H9 (cell line): ENCODE measurements around the gene METTL26. TPM values are rescaled to one million over a fixed set of nuclear protein-coding genes. Genes with fewer than 3 reads are reported as not detected.

ENCODE experiments used
- DNase-seq: peaks from one replicate; pipeline ENCODE4 v3.0.0-alpha.2; 2017
- H2AFZ ChIP-seq: one replicate; pipeline ENCODE4 v1.6.1; 2013; ENCODE audit warnings: mild to moderate bottlenecking, low read length, control low read depth, moderate library complexity
- H2AK5ac ChIP-seq: 2 replicates; pipeline ENCODE4 v1.6.1; 2013; ENCODE audit warnings: low read length, control low read depth, mixed read lengths; ENCODE audit not compliant: insufficient read length
- H2BK120ac ChIP-seq: one replicate; pipeline ENCODE4 v1.6.1; 2013; ENCODE audit warnings: low read depth, mild to moderate bottlenecking, low read length, control low read depth, inconsistent platforms; ENCODE audit not compliant: poor library complexity, severe bottlenecking
- H2BK12ac ChIP-seq: 2 replicates; pipeline ENCODE4 v1.6.1; 2013; ENCODE audit warnings: low read length, control low read depth, mixed read lengths, low read depth; ENCODE audit not compliant: insufficient read length
- H2BK15ac ChIP-seq: 2 replicates; pipeline ENCODE4 v1.6.1; 2013; ENCODE audit warnings: low read depth, low read length, control low read depth
- H2BK20ac ChIP-seq: one replicate; pipeline ENCODE4 v1.6.1; 2013; ENCODE audit warnings: low read depth, mild to moderate bottlenecking, low read length, control low read depth, inconsistent platforms; ENCODE audit not compliant: poor library complexity, severe bottlenecking
- H2BK5ac ChIP-seq: 2 replicates; pipeline ENCODE4 v1.6.1; 2013; ENCODE audit warnings: low read length, control low read depth, mixed read lengths; ENCODE audit not compliant: insufficient read length
- H3K14ac ChIP-seq: 2 replicates; pipeline ENCODE4 v1.6.1; 2013; ENCODE audit warnings: low read length, control low read depth; ENCODE audit not compliant: insufficient read depth
- H3K18ac ChIP-seq: 2 replicates; pipeline ENCODE4 v1.6.1; 2013; ENCODE audit warnings: low read depth, mild to moderate bottlenecking, mixed read lengths, low read length, control low read depth; ENCODE audit not compliant: insufficient read length
- H3K23ac ChIP-seq: 2 replicates; pipeline ENCODE4 v1.6.1; 2013; ENCODE audit warnings: low read length, control low read depth, mixed read lengths, low read depth; ENCODE audit not compliant: insufficient read length
- H3K23me2 ChIP-seq: 2 replicates; pipeline ENCODE4 v1.6.1; 2013; ENCODE audit warnings: low read depth, mild to moderate bottlenecking, mixed read lengths, low read length, control low read depth; ENCODE audit not compliant: insufficient read length, poor library complexity, severe bottlenecking
- H3K27ac ChIP-seq: 2 replicates; pipeline ENCODE4 v1.5.1; 2013; ENCODE audit warnings: low read length, control low read depth, mixed read lengths, low read depth; ENCODE audit not compliant: insufficient read length
- H3K27me3 ChIP-seq: 2 replicates; pipeline ENCODE4 v1.6.1; 2013; ENCODE audit warnings: low read length, control low read depth, inconsistent platforms; ENCODE audit not compliant: insufficient read depth
- H3K4ac ChIP-seq: 2 replicates; pipeline ENCODE4 v1.6.1; 2013; ENCODE audit warnings: low read depth, mild to moderate bottlenecking, control low read depth, inconsistent platforms, low read length, moderate library complexity
- H3K4me1 ChIP-seq: 2 replicates; pipeline ENCODE4 v1.6.1; 2013; ENCODE audit warnings: low read length, control low read depth, inconsistent platforms; ENCODE audit not compliant: insufficient read depth
- H3K4me2 ChIP-seq: 2 replicates; pipeline ENCODE4 v1.6.1; 2013; ENCODE audit warnings: low read length, control low read depth, mixed read lengths; ENCODE audit not compliant: insufficient read length, insufficient read depth
- H3K56ac ChIP-seq: 2 replicates; pipeline ENCODE4 v1.6.1; 2013; ENCODE audit warnings: low read depth, mild to moderate bottlenecking, mixed read lengths, low read length, control low read depth; ENCODE audit not compliant: insufficient read length
- H3K79me1 ChIP-seq: 2 replicates; pipeline ENCODE4 v1.6.1; 2013; ENCODE audit warnings: low read depth, mild to moderate bottlenecking, moderate library complexity, low read length, control low read depth, inconsistent platforms; ENCODE audit not compliant: insufficient read depth, poor library complexity, severe bottlenecking
- H3K79me2 ChIP-seq: 2 replicates; pipeline ENCODE4 v1.6.1; 2013; ENCODE audit warnings: low read length, control low read depth, inconsistent platforms; ENCODE audit not compliant: insufficient read depth
- H3K9ac ChIP-seq: 2 replicates; pipeline ENCODE4 v1.6.1; 2013; ENCODE audit warnings: low read length, control low read depth, mixed read lengths; ENCODE audit not compliant: insufficient read length; ENCODE audit errors: extremely low read depth
- H3K9me3 ChIP-seq: one replicate; pipeline ENCODE4 v1.6.1; 2013; ENCODE audit warnings: low read depth, low read length, inconsistent platforms; ENCODE audit not compliant: control insufficient read depth
- H3T11ph ChIP-seq: one replicate; pipeline ENCODE4 v1.6.1; 2013; ENCODE audit warnings: mild to moderate bottlenecking, low read length, control low read depth, inconsistent platforms
- H4K20me1 ChIP-seq: one replicate; pipeline ENCODE4 v1.6.1; 2013; ENCODE audit not compliant: control insufficient read depth, insufficient read length, insufficient read depth
- H4K5ac ChIP-seq: 2 replicates; pipeline ENCODE4 v1.6.1; 2013; ENCODE audit warnings: low read depth, mild to moderate bottlenecking, mixed read lengths, low read length, control low read depth; ENCODE audit not compliant: insufficient read length
- H4K8ac ChIP-seq: replicated peaks from 2 replicates; pipeline ENCODE4 v1.6.1; 2013; ENCODE audit warnings: low read length, control low read depth, mixed read lengths, low read depth; ENCODE audit not compliant: insufficient read length
- H4K91ac ChIP-seq: 2 replicates; pipeline ENCODE4 v1.6.1; 2013; ENCODE audit warnings: low read depth, mild to moderate bottlenecking, moderate library complexity, mixed read lengths, low read length, control low read depth; ENCODE audit not compliant: insufficient read length
- H3K27ac Mint-ChIP-seq, 3 experiments: 2 replicates in 2 of 3; 3 replicates in 1 of 3; pipeline ENCODE4 v1.8.0; 2020 to 2021; ENCODE audit warnings: mixed read lengths in 3 of 3, mild to moderate bottlenecking in 1 of 3, moderate library complexity in 1 of 3
- H3K27me3 Mint-ChIP-seq: 2 replicates; pipeline ENCODE4 v1.8.0; 2021; ENCODE audit warnings: low read depth, mild to moderate bottlenecking, moderate library complexity, mixed read lengths
- H3K36me3 Mint-ChIP-seq, 3 experiments: 2 replicates in 2 of 3; 3 replicates in 1 of 3; pipeline ENCODE4 v1.8.0; 2020 to 2021; ENCODE audit warnings: low read depth in 3 of 3, mixed read lengths in 3 of 3; ENCODE audit not compliant: insufficient read depth in 1 of 3
- H3K4me1 Mint-ChIP-seq, 2 experiments: 2 replicates each; pipeline ENCODE4 v1.8.0; 2020; ENCODE audit warnings: mixed read lengths in 2 of 2
- H3K4me3 Mint-ChIP-seq, 2 experiments: 2 replicates in 1 of 2; 3 replicates in 1 of 2; pipeline ENCODE4 v1.8.0; 2020 to 2021; ENCODE audit warnings: mild to moderate bottlenecking in 2 of 2, mixed read lengths in 2 of 2, moderate library complexity in 1 of 2
- H3K9me3 Mint-ChIP-seq, 2 experiments: 2 replicates in 1 of 2; 3 replicates in 1 of 2; pipeline ENCODE4 v1.8.0; 2020; ENCODE audit warnings: mild to moderate bottlenecking in 2 of 2, mixed read lengths in 2 of 2, moderate library complexity in 1 of 2
- CTCF ChIP-seq: fragments of 200-600 bp; sonication (generic); conservative IDR thresholded peaks from 3 replicates; pipeline ENCODE4 v1.8.0; 2021; ENCODE audit warnings: antibody characterized with exemption, mild to moderate bottlenecking
- WGBS: extraction: QIAGEN DNeasy Blood & Tissue Kit; methylation state at CpG from one replicate; pipeline ENCODE4 v1.1.7; 2013; ENCODE audit warnings: missing lambda C conversion rate, low lambda C conversion rate, mixed read lengths; ENCODE audit not compliant: insufficient read length; ENCODE audit errors: extremely low coverage; 5-methylcytosine and 5-hydroxymethylcytosine counted together
- total RNA-seq: library from RNA; stranded (reverse); gene quantifications from 2 replicates; pipeline ENCODE4 v1.2.1, GENCODE V29; 2021

Gene METTL26
- total RNA-seq, 1 experiment from 2014 or later = 108 TPM

DNA sequence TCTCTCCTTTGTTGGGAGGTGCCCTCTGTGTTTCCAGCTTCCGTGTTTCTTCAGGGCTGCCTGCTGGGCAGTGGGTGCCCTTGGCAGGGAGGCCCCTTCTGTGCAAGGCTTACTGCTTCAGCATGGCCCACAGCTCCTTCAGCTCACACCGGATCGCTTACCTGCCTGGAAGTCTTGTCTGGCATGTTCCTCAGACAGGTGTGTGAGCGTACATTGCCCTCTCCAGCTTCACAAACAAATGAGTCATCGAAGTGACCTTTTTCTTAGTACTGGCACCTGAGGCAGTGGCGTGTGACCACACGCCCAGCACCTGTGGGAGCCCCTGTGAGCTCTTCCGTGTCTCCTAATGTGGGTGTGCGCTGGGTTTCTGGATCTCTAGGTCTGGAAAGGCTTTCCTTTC is 42.7 kb downstream of the METTL26 start:
- no peak overlapping the region for H2AK5ac ChIP-seq
- peak overlapping the region in 1 of 3 experiments; percentile 20; a peak in 2 of 7 replicates for H3K27ac Mint-ChIP-seq
- H2BK5ac ChIP-seq = no peak overlapping the region
- H3K36me3 Mint-ChIP-seq = peaks cover 5 to 15% (median 15%) of the 10 kb centered on the region in 3 experiments; a peak in 6 of 7 replicates
- no peak overlapping the region for H3T11ph ChIP-seq
- H2BK12ac ChIP-seq = no peak overlapping the region
- H4K8ac ChIP-seq = no peak overlapping the region
- H2BK20ac ChIP-seq = no peak overlapping the region
- WGBS = no CpG with 5 or more reads among the region's 9 CpGs
- H3K79me1 ChIP-seq = peaks cover 3% of the 10 kb centered on the region
- H3K4me3 Mint-ChIP-seq = peak overlapping the region in 1 of 2 experiments; percentile 63; a peak in 2 of 5 replicates
- H3K9me3 Mint-ChIP-seq = 0 out of 5 replicates have a peak, but pooled peaks cover 0 to 3% of the 10 kb centered on the region in 2 experiments
- H3K4ac ChIP-seq = no peak overlapping the region
- H4K91ac ChIP-seq = no peak overlapping the region
- H4K20me1 ChIP-seq = no peaks in the 10 kb centered on the region
- no peak overlapping the region for H2BK120ac ChIP-seq
- no peak overlapping the region for H3K27ac ChIP-seq
- H2BK15ac ChIP-seq = no peak overlapping the region
- peaks cover 29% of the 10 kb centered on the region for H3K27me3 Mint-ChIP-seq
- no peak for DNase-seq
- H2AFZ ChIP-seq = no peak overlapping the region
- no peaks in the 10 kb centered on the region for H3K9me3 ChIP-seq
- H3K14ac ChIP-seq = no peak overlapping the region
- peaks cover 10 to 12% of the 10 kb centered on the region in 2 experiments for H3K4me1 Mint-ChIP-seq
- H3K56ac ChIP-seq = no peak overlapping the region
- TF ChIP-seq CTCF = no peak
- H3K18ac ChIP-seq = no peak overlapping the region
- H3K4me1 ChIP-seq = no peaks in the 10 kb centered on the region
- no peak overlapping the region for H3K23ac ChIP-seq
- H3K23me2 ChIP-seq = peaks cover 2% of the 10 kb centered on the region
- H3K4me2 ChIP-seq = no peak overlapping the region
- H3K9ac ChIP-seq = no peak overlapping the region
- no peaks in the 10 kb centered on the region; the same call in 1 of the 2 replicates for H3K27me3 ChIP-seq
- no peaks in the 10 kb centered on the region; the same call in 1 of the 2 replicates for H3K79me2 ChIP-seq
- no peak overlapping the region for H4K5ac ChIP-seq
